ENCODE measurements around the gene GRIA3. TPM values are rescaled to one million over a fixed set of nuclear protein-coding genes. Genes with fewer than 3 reads are reported as not detected.

GRIA3 gene
- total RNA-seq, 1 experiment from 2014 or later: 1.4 TPM

DNA sequence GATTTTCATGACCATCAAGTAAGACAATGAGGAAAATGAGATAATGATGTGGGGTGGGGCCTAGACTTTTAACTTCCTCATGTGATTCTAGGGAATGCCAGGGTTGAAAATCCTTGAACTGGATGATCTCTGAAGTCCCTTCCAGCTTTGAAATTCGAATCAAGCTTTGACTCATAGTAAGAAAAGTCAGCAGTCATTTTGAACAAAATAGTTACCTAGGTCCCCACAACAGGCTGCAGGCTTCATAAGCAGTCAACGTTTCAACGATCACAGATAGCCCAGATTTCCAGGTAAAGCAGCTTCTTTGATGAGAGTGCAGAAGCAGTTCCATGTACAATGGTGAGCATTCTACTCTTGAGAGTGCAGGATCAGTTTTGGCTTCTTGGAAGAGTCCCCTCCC, 93.7 kb downstream of the GRIA3 start:
- Histone ChIP-seq H3K27ac (ENCODE audit: insufficient read length, low read depth, low read length) (no peak overlapping the region), H3K79me2 (ENCODE audit: insufficient read depth, low read length) (no peaks in the 10 kb centered on the region), H2BK20ac (ENCODE audit: low read depth, low read length, poor library complexity, severe bottlenecking) (no peak overlapping the region), H3K23ac (ENCODE audit: insufficient read length, low read depth, low read length) (no peak overlapping the region), H3K9me3 (ENCODE audit: control insufficient read depth, low read depth, low read length) (peaks cover 37% of the 10 kb centered on the region), H2AK5ac (ENCODE audit: insufficient read length, low read length) (no peak overlapping the region), H3K27me3 (ENCODE audit: insufficient read depth, low read length) (no peaks in the 10 kb centered on the region; the same call in 1 of the 2 replicates), H3K18ac (ENCODE audit: insufficient read length, low read depth, low read length) (no peak overlapping the region), H3K4ac (ENCODE audit: low read depth, low read length) (no peak overlapping the region), H3K9ac (ENCODE audit: extremely low read depth, insufficient read length, low read length) (no peak overlapping the region), H2BK12ac (ENCODE audit: insufficient read length, low read depth, low read length) (no peak overlapping the region), H2BK5ac (ENCODE audit: insufficient read length, low read length) (no peak overlapping the region), H2BK120ac (ENCODE audit: low read depth, low read length, poor library complexity, severe bottlenecking) (no peak overlapping the region), H3K23me2 (ENCODE audit: insufficient read length, low read depth, low read length, poor library complexity, severe bottlenecking) (no peaks in the 10 kb centered on the region), H4K8ac (replicated peaks; ENCODE audit: insufficient read length, low read depth, low read length) (no peak overlapping the region), H3T11ph (ENCODE audit: low read length) (no peak overlapping the region), H4K5ac (ENCODE audit: insufficient read length, low read depth, low read length) (no peak overlapping the region), H4K91ac (ENCODE audit: insufficient read length, low read depth, low read length) (no peak overlapping the region), H3K14ac (ENCODE audit: insufficient read depth, low read length) (no peak overlapping the region), H3K79me1 (ENCODE audit: insufficient read depth, low read depth, low read length, poor library complexity, severe bottlenecking) (no peaks in the 10 kb centered on the region), H3K4me2 (ENCODE audit: insufficient read depth, insufficient read length, low read length) (no peak overlapping the region), H2AFZ (ENCODE audit: low read length) (no peak overlapping the region), H4K20me1 (ENCODE audit: control insufficient read depth, insufficient read depth, insufficient read length) (no peaks in the 10 kb centered on the region), H3K4me1 (ENCODE audit: insufficient read depth, low read length) (no peaks in the 10 kb centered on the region), H3K56ac (ENCODE audit: insufficient read length, low read depth, low read length) (no peak overlapping the region), H2BK15ac (ENCODE audit: low read depth, low read length) (no peak overlapping the region)
- 0 out of 4 replicates have a peak, but pooled peaks cover 0 to under 1% of the 10 kb centered on the region in 2 experiments for H3K4me1 Mint-ChIP-seq
- no CpG with 5 or more reads among the region's 3 CpGs for WGBS (ENCODE audit: extremely low coverage, insufficient read length, low lambda C conversion rate)
- peaks cover 7 to 66% of the 10 kb centered on the region in 2 experiments for H3K9me3 Mint-ChIP-seq
- no peak overlapping the region for H3K4me3 Mint-ChIP-seq
- TF ChIP-seq, protein P1, sequence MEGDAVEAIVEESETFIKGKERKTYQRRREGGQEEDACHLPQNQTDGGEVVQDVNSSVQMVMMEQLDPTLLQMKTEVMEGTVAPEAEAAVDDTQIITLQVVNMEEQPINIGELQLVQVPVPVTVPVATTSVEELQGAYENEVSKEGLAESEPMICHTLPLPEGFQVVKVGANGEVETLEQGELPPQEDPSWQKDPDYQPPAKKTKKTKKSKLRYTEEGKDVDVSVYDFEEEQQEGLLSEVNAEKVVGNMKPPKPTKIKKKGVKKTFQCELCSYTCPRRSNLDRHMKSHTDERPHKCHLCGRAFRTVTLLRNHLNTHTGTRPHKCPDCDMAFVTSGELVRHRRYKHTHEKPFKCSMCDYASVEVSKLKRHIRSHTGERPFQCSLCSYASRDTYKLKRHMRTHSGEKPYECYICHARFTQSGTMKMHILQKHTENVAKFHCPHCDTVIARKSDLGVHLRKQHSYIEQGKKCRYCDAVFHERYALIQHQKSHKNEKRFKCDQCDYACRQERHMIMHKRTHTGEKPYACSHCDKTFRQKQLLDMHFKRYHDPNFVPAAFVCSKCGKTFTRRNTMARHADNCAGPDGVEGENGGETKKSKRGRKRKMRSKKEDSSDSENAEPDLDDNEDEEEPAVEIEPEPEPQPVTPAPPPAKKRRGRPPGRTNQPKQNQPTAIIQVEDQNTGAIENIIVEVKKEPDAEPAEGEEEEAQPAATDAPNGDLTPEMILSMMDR (conservative IDR thresholded peaks at IDR 0.05): no peak
- peak overlapping the region in 1 of 3 experiments; percentile 22; a peak in 1 of 7 replicates for H3K27ac Mint-ChIP-seq
- H3K36me3 Mint-ChIP-seq (ENCODE audit: insufficient read depth in 1 of 3, low read depth in 3 of 3): peaks cover 0 to 2% (median 2%) of the 10 kb centered on the region in 3 experiments; a peak in 2 of 7 replicates
- no peaks in the 10 kb centered on the region for H3K27me3 Mint-ChIP-seq (ENCODE audit: low read depth)
- DNase-seq: no peak

All from H9 (cell line).